Mucosa of rectum (tissue), 2 donors: ENCODE measurements around the gene ZSCAN4.

ENCODE experiments used
- H3K27ac ChIP-seq, 2 donors: one replicate each; pipeline ENCODE4 v1.7.0; 2013; ENCODE audit warnings: inconsistent platforms in 2 of 2, low read depth in 2 of 2, low read length in 2 of 2
- H3K27me3 ChIP-seq, 2 donors: one replicate each; pipeline ENCODE4 v1.7.0; 2013; ENCODE audit warnings: low read length in 2 of 2; ENCODE audit not compliant: control insufficient read depth in 2 of 2, insufficient read depth in 2 of 2
- H3K36me3 ChIP-seq, 2 donors: one replicate each; pipeline ENCODE4 v1.7.0; 2013; ENCODE audit warnings: low read length in 2 of 2; ENCODE audit not compliant: control insufficient read depth in 2 of 2, insufficient read depth in 2 of 2
- H3K4me1 ChIP-seq, 2 donors: one replicate each; pipeline ENCODE4 v1.7.0; 2013; ENCODE audit warnings: low read length in 2 of 2, mild to moderate bottlenecking in 1 of 2; ENCODE audit not compliant: control insufficient read depth in 2 of 2, insufficient read depth in 2 of 2
- H3K4me3 ChIP-seq, 2 donors: one replicate each; pipeline ENCODE4 v1.7.0; 2013; ENCODE audit warnings: low read length in 2 of 2
- H3K9ac ChIP-seq, 2 donors: one replicate each; pipeline ENCODE4 v1.7.0; 2013; ENCODE audit warnings: low read length in 2 of 2, low read depth in 1 of 2, mild to moderate bottlenecking in 1 of 2
- H3K9me3 ChIP-seq, 2 donors: one replicate each; pipeline ENCODE4 v1.7.0; 2013; ENCODE audit warnings: low read length in 2 of 2; ENCODE audit not compliant: control insufficient read depth in 2 of 2
- donor health status: healthy.
- donor health status: Normal muscosa, but diverticular disease.

The ZSCAN4 gene

DNA sequence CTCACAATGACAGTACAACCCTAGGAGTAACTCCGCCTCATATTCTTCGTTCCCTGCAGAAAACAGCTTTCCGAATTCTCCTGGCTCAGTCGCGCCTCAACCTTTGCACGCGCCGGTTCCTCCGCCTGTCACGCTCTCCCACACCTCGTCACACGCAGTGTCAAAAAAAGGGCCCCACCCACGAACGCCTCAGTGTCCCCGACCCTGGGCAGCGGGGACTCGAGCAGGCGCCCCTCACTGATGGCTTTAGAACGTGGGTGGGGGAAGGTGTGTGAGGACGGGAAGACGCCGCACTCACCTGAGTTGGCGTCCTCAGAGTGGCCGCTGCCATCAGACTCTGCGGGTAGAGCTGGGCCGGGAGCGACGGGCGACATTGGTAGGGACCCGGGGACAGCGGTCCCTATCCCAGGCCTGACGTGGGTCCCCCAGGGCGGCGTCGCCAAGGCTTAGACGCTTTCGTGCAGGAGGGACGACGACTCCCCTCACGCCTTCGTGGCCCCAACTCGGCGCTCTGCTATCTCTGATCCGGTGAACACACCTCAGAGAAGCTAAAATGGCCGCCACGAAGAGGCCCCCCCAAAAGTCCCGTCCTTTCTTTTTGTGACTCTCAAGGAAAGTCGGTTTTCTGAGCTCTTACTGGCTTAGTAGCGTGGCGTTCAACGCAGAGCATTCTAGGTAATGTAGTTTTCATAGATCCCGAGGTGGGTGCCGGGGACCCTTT is 40.1 kb downstream of the ZSCAN4 start, which contains the start of gene ZNF154:
TSS of gene ZNF154 (minus strand) at position 564 of the 721 bp plus-strand sequence. CDS start at position 331, 233 bp downstream.
- peak within 1 kb of the TSS; percentile 54 to 65 for H3K9ac ChIP-seq
- H3K27ac ChIP-seq, result peak within 1 kb of the TSS; percentile 31 to 68
- H3K9me3 ChIP-seq, result peaks cover 16 to 21% of the 10 kb centered on the region in 2 donors
- no peaks in the 10 kb centered on the region for H3K4me1 ChIP-seq
- H3K4me3 ChIP-seq, result peak within 1 kb of the TSS; percentile 51 to 69
- no peaks in the 10 kb centered on the region for H3K27me3 ChIP-seq
- peaks cover 0 to 2% of the 10 kb centered on the region in 2 donors for H3K36me3 ChIP-seq

DNA sequence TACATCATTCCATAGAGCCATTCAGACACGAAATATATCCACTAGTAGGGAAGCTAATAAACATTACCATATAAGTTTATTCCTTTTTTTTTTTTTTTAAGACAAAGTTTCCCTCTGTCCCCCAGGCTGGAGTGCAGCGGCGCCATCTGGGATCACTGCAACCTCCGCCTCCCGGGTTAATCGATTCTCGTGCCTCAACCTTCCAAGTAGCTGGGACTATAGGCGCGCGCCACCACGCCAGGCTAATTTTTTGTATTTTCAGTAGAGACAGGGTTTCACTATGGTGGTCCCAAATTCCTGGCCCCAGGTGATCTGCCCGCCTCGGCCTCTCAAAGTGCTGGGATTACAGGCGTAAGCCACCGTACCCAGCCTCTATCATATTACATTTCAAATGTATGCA is 40.9 kb downstream of the ZSCAN4 start:
- H3K4me3 ChIP-seq, result no peak overlapping the region
- peaks cover 11 to 22% of the 10 kb centered on the region in 2 donors for H3K9me3 ChIP-seq
- H3K27me3 ChIP-seq, result no peaks in the 10 kb centered on the region
- H3K27ac ChIP-seq, result no peak overlapping the region
- H3K9ac ChIP-seq, result no peak overlapping the region
- H3K36me3 ChIP-seq, result peaks cover 0 to 5% of the 10 kb centered on the region in 2 donors
- no peaks in the 10 kb centered on the region for H3K4me1 ChIP-seq

DNA sequence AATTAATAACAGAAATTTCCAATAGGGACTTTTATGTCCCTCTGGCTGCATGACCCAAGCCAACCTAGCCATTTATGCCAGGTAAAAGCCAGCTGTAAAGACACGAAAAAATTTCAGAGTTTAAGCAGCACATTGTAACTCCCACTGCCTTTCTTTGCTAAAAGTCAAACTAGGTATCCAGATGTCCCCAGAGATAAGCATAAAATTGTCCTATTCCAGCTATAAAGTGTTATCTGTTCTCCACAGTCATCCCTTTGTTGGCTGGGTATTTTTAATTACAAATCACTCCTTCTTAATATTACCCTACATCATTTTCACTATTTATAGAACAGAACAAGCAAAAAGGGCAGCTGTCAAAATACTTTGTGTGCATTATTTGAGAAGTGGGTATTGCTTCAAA is 43.5 kb downstream of the ZSCAN4 start:
- Histone ChIP-seq H3K27me3 (no peaks in the 10 kb centered on the region), H3K4me3 (no peak overlapping the region), H3K9me3 (peaks cover 15 to 20% of the 10 kb centered on the region in 2 donors), H3K4me1 (no peaks in the 10 kb centered on the region), H3K27ac (no peak overlapping the region), H3K36me3 (peaks cover 0 to 7% of the 10 kb centered on the region in 2 donors), H3K9ac (no peak overlapping the region)

DNA sequence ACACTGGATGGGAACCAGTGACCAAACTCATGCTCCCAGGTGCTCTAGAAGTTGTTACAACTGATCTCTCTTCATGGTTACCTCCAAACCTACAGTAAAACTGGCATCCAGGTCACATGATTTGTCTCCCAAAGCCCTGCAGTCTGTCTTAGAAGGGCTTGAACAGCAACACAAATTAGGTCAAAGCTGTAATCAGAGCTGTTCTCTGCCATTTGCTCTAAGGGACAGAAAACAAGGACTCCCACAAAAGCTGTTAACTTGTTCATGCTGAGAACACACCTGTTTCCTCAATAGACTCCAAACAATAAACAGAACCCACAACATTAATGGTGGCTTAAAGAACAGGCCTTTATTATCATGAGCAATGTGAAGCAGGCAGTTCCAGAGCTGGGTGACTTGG is 50.7 kb downstream of the ZSCAN4 start:
- no peak overlapping the region for H3K4me3 ChIP-seq
- no peaks in the 10 kb centered on the region for H3K4me1 ChIP-seq
- peaks cover 31 to 53% of the 10 kb centered on the region in 2 donors for H3K9me3 ChIP-seq
- no peak overlapping the region for H3K9ac ChIP-seq
- H3K27ac ChIP-seq, result no peak overlapping the region
- peaks cover 22 to 43% of the 10 kb centered on the region in 2 donors for H3K36me3 ChIP-seq
- no peaks in the 10 kb centered on the region for H3K27me3 ChIP-seq

DNA sequence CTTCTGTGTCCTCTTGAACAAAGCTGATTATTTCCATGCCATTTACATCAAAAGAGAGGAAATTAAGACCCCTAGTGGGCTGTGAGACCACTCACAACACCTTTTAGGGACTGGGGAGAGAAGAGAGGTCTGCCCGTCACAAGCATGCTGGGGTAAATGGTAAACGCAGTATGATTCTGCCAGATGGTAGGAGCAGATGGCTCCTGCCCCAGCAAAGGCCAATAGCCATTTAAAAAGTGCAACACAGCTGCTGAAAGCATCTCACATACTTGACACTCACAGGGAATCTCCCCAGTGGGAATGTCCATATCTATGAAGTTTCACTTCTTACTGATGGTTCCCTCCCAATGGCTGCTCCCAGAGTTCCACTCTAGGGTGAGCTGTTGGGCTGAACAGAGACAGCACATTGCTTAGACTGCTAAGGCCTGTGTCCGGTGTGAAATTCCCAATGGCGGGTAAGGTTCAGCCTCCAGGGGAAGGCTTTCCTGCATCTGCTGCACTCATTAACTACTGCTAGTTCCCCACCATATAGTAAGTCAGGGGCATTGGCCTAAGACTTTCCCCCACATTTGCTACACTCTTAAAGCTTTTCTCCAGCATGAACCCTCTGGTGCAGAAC is 51.3 kb downstream of the ZSCAN4 start:
- Histone ChIP-seq H3K4me1 (no peaks in the 10 kb centered on the region), H3K9me3 (peaks cover 27 to 53% of the 10 kb centered on the region in 2 donors), H3K4me3 (no peak overlapping the region), H3K27me3 (no peaks in the 10 kb centered on the region), H3K9ac (no peak overlapping the region), H3K36me3 (peaks cover 22 to 43% of the 10 kb centered on the region in 2 donors), H3K27ac (no peak overlapping the region)

DNA sequence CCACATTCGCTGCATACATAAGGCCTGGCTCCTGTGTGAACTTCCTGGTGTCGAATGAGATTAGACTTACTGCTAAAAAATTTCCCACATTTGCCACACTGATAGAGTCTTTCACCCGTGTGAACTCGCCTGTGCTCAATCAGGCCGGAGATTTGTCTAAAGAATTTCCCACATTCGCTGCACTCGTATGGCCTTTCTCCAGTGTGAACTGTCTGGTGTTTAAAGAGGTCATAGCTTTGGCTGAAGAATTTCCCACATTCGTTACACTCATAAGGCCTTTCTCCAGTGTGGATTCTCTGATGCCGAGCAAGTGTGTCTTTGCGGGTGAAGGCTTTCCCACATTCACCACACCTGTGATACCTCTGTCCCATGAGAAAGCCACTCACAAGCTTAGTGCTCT is 52.1 kb downstream of the ZSCAN4 start:
- Histone ChIP-seq H3K27me3 (no peaks in the 10 kb centered on the region), H3K9ac (no peak overlapping the region), H3K36me3 (peaks cover 22 to 43% of the 10 kb centered on the region in 2 donors), H3K4me3 (no peak overlapping the region), H3K27ac (no peak overlapping the region), H3K9me3 (peaks cover 24 to 53% of the 10 kb centered on the region in 2 donors), H3K4me1 (no peaks in the 10 kb centered on the region)
